HepG2 (cell line): ENCODE measurements around the gene CDK8. TPM values are rescaled to one million over a fixed set of nuclear protein-coding genes. Genes with fewer than 3 reads are reported as not detected.

Source experiments
- ARNTL ChIP-seq: sonication (generic); formaldehyde crosslinking; IDR thresholded peaks from 2 replicates; pipeline ENCODE4 v1.4.0; 2020; ENCODE audit warnings: mild to moderate bottlenecking, missing genetic modification reagents
- CREBL2 ChIP-seq: sonication (generic); formaldehyde crosslinking; IDR thresholded peaks from 2 replicates; pipeline ENCODE4 v1.8.1; 2023; ENCODE audit warnings: missing genetic modification reagents, mild to moderate bottlenecking, borderline replicate concordance
- IRX3 ChIP-seq: sonication (generic); formaldehyde crosslinking; IDR thresholded peaks from 2 replicates; pipeline ENCODE4 v1.8.1; 2023; ENCODE audit warnings: mild to moderate bottlenecking, low read depth, missing genetic modification reagents, borderline replicate concordance
- KAT2B ChIP-seq: fragments of 150-350 bp; IDR thresholded peaks from 2 replicates; pipeline ENCODE4 v1.6.1; 2014; ENCODE audit warnings: low read depth, low read length, borderline replicate concordance
- PHB2 ChIP-seq: fragments of 450-650 bp; IDR thresholded peaks from 2 replicates; pipeline ENCODE4 v1.6.1; 2018; ENCODE audit not compliant: partially characterized antibody
- STAT5B ChIP-seq: sonication (generic); formaldehyde crosslinking; IDR thresholded peaks from 2 replicates; pipeline ENCODE4 v1.4.0; 2020; ENCODE audit warnings: missing genetic modification reagents
- TFE3 ChIP-seq: IDR thresholded peaks from 2 replicates; pipeline ENCODE4 v1.6.1; 2016
- YEATS4 ChIP-seq: sonication (generic); formaldehyde crosslinking; IDR thresholded peaks from 2 replicates; pipeline ENCODE4 v1.4.0; 2020; ENCODE audit warnings: missing genetic modification reagents, borderline replicate concordance
- ZFP37 ChIP-seq: sonication (generic); formaldehyde crosslinking; IDR thresholded peaks from 2 replicates; pipeline ENCODE4 v1.4.0; 2020; ENCODE audit warnings: missing genetic modification reagents, borderline replicate concordance
- ZNF121 ChIP-seq: sonication (generic); formaldehyde crosslinking; IDR thresholded peaks from 2 replicates; pipeline ENCODE4 v1.5.0; 2020; ENCODE audit warnings: mild to moderate bottlenecking, missing genetic modification reagents
- ZNF136 ChIP-seq: sonication (generic); formaldehyde crosslinking; IDR thresholded peaks from 2 replicates; pipeline ENCODE4 v1.8.1; 2022; ENCODE audit warnings: low read depth, mild to moderate bottlenecking, moderate library complexity, missing genetic modification reagents
- ZNF180 ChIP-seq: sonication (generic); formaldehyde crosslinking; IDR thresholded peaks from 2 replicates; pipeline ENCODE4 v1.4.0; 2020; ENCODE audit warnings: low read depth, missing genetic modification reagents, borderline replicate concordance
- ZNF232 ChIP-seq: sonication (generic); formaldehyde crosslinking; IDR thresholded peaks from 2 replicates; pipeline ENCODE4 v1.4.0; 2020; ENCODE audit warnings: missing genetic modification reagents, borderline replicate concordance
- ZNF362 ChIP-seq: sonication (generic); formaldehyde crosslinking; IDR thresholded peaks from 2 replicates; pipeline ENCODE4 v1.4.0; 2020; ENCODE audit warnings: missing genetic modification reagents, mild to moderate bottlenecking, borderline replicate concordance
- ZNF513 ChIP-seq: sonication (generic); formaldehyde crosslinking; conservative IDR thresholded peaks from 2 replicates; pipeline ENCODE4 v1.5.0; 2020; ENCODE audit warnings: missing genetic modification reagents
- ZNF687 ChIP-seq: sonication (generic); formaldehyde crosslinking; IDR thresholded peaks from 2 replicates; pipeline ENCODE4 v1.5.1; 2020; ENCODE audit warnings: mild to moderate bottlenecking, missing genetic modification reagents, moderate library complexity
- ZSCAN20 ChIP-seq: sonication (generic); formaldehyde crosslinking; IDR thresholded peaks from 2 replicates; pipeline ENCODE4 v1.4.0; 2020; ENCODE audit warnings: missing genetic modification reagents, mild to moderate bottlenecking, borderline replicate concordance
- polyA plus RNA-seq, 8 experiments: library from polyadenylated mRNA; depleted of rRNA in 3 of 8; stranded (reverse) in 7 of 8; unstranded in 1 of 8; fragments of >200 nt; fragmentation: Illumina TruSeq in 4 of 8; extraction: Trizol in 4 of 8; gene quantifications; 2 replicates each; pipeline versions ENCODE4 v1.2.1 to v1.2.3, GENCODE V29; 2011 to 2016; ENCODE audit warnings: low read depth in 4 of 8, missing spikeins in 1 of 8, mixed read lengths in 1 of 8; ENCODE audit not compliant: insufficient read depth in 1 of 8
- total RNA-seq, 5 experiments: library from RNA; depleted of rRNA; stranded (reverse); fragments of >200 nt; fragmentation: Illumina TruSeq; extraction: Trizol; gene quantifications; 2 replicates each; pipeline ENCODE4 v1.2.3, GENCODE V29; 2016; ENCODE audit warnings: low read depth in 1 of 5

CDK8 gene
- total and polyA plus RNA-seq, 2 of the 13 experiments (the other 11 are each of a cell fraction or from before 2014, with no cell fraction given), result 15.8 to 16.4 TPM

- no peak for TF ChIP-seq ZNF362 (CRISPR knock-in tag)
- no peak for TF ChIP-seq ZNF513 (CRISPR knock-in tag)
- TF ChIP-seq ZFP37, result no peak
- no peak for TF ChIP-seq ARNTL
- TF ChIP-seq KAT2B, result no peak
- TF ChIP-seq STAT5B (CRISPR knock-in tag), result no peak
- 0 out of 2 replicates have a peak, but pooled peaks have one; percentile 21 for TF ChIP-seq TFE3
- peak; percentile 95 for TF ChIP-seq YEATS4 (CRISPR knock-in tag)
- no peak for TF ChIP-seq PHB2
- peak; percentile 35; the same call in 1 of the 2 replicates for TF ChIP-seq ZSCAN20 (CRISPR knock-in tag)
- TF ChIP-seq CREBL2 (CRISPR knock-in tag), result peak; percentile 68; the same call in 1 of the 2 replicates
- TF ChIP-seq ZNF687 (CRISPR knock-in tag), result peak; percentile 91
- no peak for TF ChIP-seq ZNF121
- TF ChIP-seq IRX3 (CRISPR knock-in tag), result peak; percentile 66; the same call in 1 of the 2 replicates
- 0 out of 2 replicates have a peak, but pooled peaks have one; percentile 8 for TF ChIP-seq ZNF180
- peak; percentile 24; the same call in 1 of the 2 replicates for TF ChIP-seq ZNF136 (CRISPR knock-in tag)
- no peak for TF ChIP-seq ZNF232
These were observed 32.0 kb upstream of the CDK8 start, which contains the start of gene RNF6 (continued) for GRCh38 chr13:26221721-26222519.
